HG02759 (cell line): ENCODE data around the gene ISG20.
"Not testable (repeated sequence)": the region's sequence is repeated elsewhere in the genome, so short reads cannot be mapped to it uniquely, and the experiment has no call there.

Experiments used
- ATAC-seq: cut with Tn5 transposase; IDR thresholded peaks from one replicate; pipeline ENCODE4 v1.9.1; 2021; ENCODE audit warnings: mild to moderate bottlenecking, moderate library complexity; ENCODE audit not compliant: unreplicated experiment

ISG20 gene

GRCh38 chr15:88635318-88635717, 3.5 kb upstream of the ISG20 start:
- ATAC-seq: peak; percentile 10

- no peak for ATAC-seq
Observed at GRCh38 chr15:88636050-88636449, 2.8 kb upstream of the ISG20 start.

GRCh38 chr15:88636654-88637053, 2.2 kb upstream of the ISG20 start:
- ATAC-seq: no peak

- no peak for ATAC-seq
Observed at GRCh38 chr15:88637436-88637835, 1.4 kb upstream of the ISG20 start.

GRCh38 chr15:88637841-88638625, 783 bp upstream of the ISG20 start:
- ATAC-seq: no peak

- ATAC-seq: no peak
Observed at GRCh38 chr15:88641959-88642452, 3.2 kb downstream of the ISG20 start.

GRCh38 chr15:88642514-88642913, 3.7 kb downstream of the ISG20 start:
- ATAC-seq: not testable (repeated sequence)

GRCh38 chr15:88644741-88645140, 5.9 kb downstream of the ISG20 start:
- no peak for ATAC-seq

- ATAC-seq: no peak
Observed at GRCh38 chr15:88645171-88646087, 6.6 kb downstream of the ISG20 start.

GRCh38 chr15:88646088-88646405, 7.2 kb downstream of the ISG20 start:
- ATAC-seq: no peak

- no peak for ATAC-seq
Observed at GRCh38 chr15:88646951-88647350, 8.1 kb downstream of the ISG20 start.

- peak; percentile 40 for ATAC-seq
Observed at GRCh38 chr15:88647351-88648105, 8.7 kb downstream of the ISG20 start.

GRCh38 chr15:88648357-88649214, 9.8 kb downstream of the ISG20 start:
- ATAC-seq: no peak

- ATAC-seq: peak; percentile 76
Observed at GRCh38 chr15:88649286-88649733, 10.5 kb downstream of the ISG20 start.

- ATAC-seq: no peak
Observed at GRCh38 chr15:88649753-88650551, 11.1 kb downstream of the ISG20 start.

- ATAC-seq: no peak
Observed at GRCh38 chr15:88650556-88650955, 11.7 kb downstream of the ISG20 start.

GRCh38 chr15:88651136-88651732, 12.4 kb downstream of the ISG20 start:
- ATAC-seq: no peak

GRCh38 chr15:88651971-88652370, 13.2 kb downstream of the ISG20 start:
- ATAC-seq: no peak
